Mammary epithelial cell (primary cell): ENCODE data around the gene AKR1C3.

Experiments used
- EZH2 ChIP-seq: IDR thresholded peaks from 2 replicates; pipeline ENCODE4 v1.6.1; 2012; ENCODE audit warnings: low read length, inconsistent platforms, borderline replicate concordance
- TF ChIP-seq, protein P1 (sequence below), 2 donors: IDR thresholded peaks in 1 of 2; conservative IDR thresholded peaks in 1 of 2; 2 replicates each; pipeline ENCODE4 v1.5.1; 2011 to 2012; ENCODE audit warnings: inconsistent platforms in 2 of 2, low read length in 2 of 2, mild to moderate bottlenecking in 2 of 2, control low read depth in 1 of 2, low read depth in 1 of 2; ENCODE audit not compliant: insufficient read depth in 1 of 2; ENCODE audit errors: extremely low read depth in 1 of 2

DNA sequence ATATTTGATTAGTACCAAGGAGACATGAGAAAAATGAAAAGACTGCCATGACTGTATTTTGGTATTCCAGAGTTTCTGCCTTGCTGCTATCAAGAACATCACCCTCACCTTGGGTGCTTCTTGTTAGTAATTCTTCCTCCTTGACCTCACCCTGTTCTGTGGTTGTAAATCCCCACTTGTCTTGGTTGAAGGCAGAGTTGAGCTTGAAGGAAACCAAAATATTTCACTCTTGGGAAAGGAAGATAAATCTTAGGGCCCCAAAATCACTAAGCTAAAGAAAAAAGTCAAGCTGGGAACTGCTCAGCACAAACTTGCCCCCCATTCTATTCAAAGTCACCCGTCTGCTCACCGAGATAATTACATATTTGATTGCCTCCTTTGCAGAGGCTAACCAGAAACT is 20.6 kb upstream of the AKR1C3 start:
- TF ChIP-seq, protein P1, sequence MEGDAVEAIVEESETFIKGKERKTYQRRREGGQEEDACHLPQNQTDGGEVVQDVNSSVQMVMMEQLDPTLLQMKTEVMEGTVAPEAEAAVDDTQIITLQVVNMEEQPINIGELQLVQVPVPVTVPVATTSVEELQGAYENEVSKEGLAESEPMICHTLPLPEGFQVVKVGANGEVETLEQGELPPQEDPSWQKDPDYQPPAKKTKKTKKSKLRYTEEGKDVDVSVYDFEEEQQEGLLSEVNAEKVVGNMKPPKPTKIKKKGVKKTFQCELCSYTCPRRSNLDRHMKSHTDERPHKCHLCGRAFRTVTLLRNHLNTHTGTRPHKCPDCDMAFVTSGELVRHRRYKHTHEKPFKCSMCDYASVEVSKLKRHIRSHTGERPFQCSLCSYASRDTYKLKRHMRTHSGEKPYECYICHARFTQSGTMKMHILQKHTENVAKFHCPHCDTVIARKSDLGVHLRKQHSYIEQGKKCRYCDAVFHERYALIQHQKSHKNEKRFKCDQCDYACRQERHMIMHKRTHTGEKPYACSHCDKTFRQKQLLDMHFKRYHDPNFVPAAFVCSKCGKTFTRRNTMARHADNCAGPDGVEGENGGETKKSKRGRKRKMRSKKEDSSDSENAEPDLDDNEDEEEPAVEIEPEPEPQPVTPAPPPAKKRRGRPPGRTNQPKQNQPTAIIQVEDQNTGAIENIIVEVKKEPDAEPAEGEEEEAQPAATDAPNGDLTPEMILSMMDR (conservative IDR thresholded peaks at IDR 0.05 in 1 of 2, IDR thresholded peaks at IDR 0.05 in 1 of 2; ENCODE audit: extremely low read depth in 1 of 2, insufficient read depth in 1 of 2, low read depth in 1 of 2, low read length in 2 of 2): no peak
- TF ChIP-seq EZH2: no peak
